ENCODE results near the gene MEGF10.

The MEGF10 gene

GRCh38 chr5:127335381-127335780 is 44.8 kb downstream of the MEGF10 start:
- TF ChIP-seq CTCF (IDR thresholded peaks at IDR 0.05; ENCODE audit: borderline replicate concordance, control extremely low read depth, extremely low read depth, insufficient read depth, missing control alignments), result no peak
- in situ Hi-C loops (cut with MboI; ENCODE audit: low sequenced_read_pairs, unreplicated experiment), result no loop called here
- no peak for DNase-seq (ENCODE audit: low spot score)

GRCh38 chr5:127337876-127338275 is 47.3 kb downstream of the MEGF10 start:
- in situ Hi-C loops (cut with MboI; ENCODE audit: low sequenced_read_pairs, unreplicated experiment), result no loop called here
- no peak for TF ChIP-seq CTCF (IDR thresholded peaks at IDR 0.05; ENCODE audit: borderline replicate concordance, control extremely low read depth, extremely low read depth, insufficient read depth, missing control alignments)
- DNase-seq (ENCODE audit: low spot score), result no peak

- in situ Hi-C loops (cut with MboI; ENCODE audit: low sequenced_read_pairs, unreplicated experiment), result no loop called here
- no peak for DNase-seq (ENCODE audit: low spot score)
- TF ChIP-seq CTCF (IDR thresholded peaks at IDR 0.05; ENCODE audit: borderline replicate concordance, control extremely low read depth, extremely low read depth, insufficient read depth, missing control alignments), result no peak
Measured at GRCh38 chr5:127338501-127338900, 47.9 kb downstream of the MEGF10 start.

GRCh38 chr5:127340606-127341005 is 50.0 kb downstream of the MEGF10 start:
- TF ChIP-seq CTCF (IDR thresholded peaks at IDR 0.05; ENCODE audit: borderline replicate concordance, control extremely low read depth, extremely low read depth, insufficient read depth, missing control alignments), result no peak
- DNase-seq (ENCODE audit: low spot score), result no peak
- in situ Hi-C loops (cut with MboI; ENCODE audit: low sequenced_read_pairs, unreplicated experiment), result no loop called here

- no peak for TF ChIP-seq CTCF (IDR thresholded peaks at IDR 0.05; ENCODE audit: borderline replicate concordance, control extremely low read depth, extremely low read depth, insufficient read depth, missing control alignments)
- in situ Hi-C loops (cut with MboI; ENCODE audit: low sequenced_read_pairs, unreplicated experiment), result no loop called here
- no peak for DNase-seq (ENCODE audit: low spot score)
Measured at GRCh38 chr5:127342364-127342763, 51.8 kb downstream of the MEGF10 start.

- TF ChIP-seq CTCF (IDR thresholded peaks at IDR 0.05; ENCODE audit: borderline replicate concordance, control extremely low read depth, extremely low read depth, insufficient read depth, missing control alignments), result no peak
- in situ Hi-C loops (cut with MboI; ENCODE audit: low sequenced_read_pairs, unreplicated experiment), result no loop called here
- DNase-seq (ENCODE audit: low spot score), result no peak
Measured at GRCh38 chr5:127343313-127343712, 52.7 kb downstream of the MEGF10 start.

GRCh38 chr5:127343866-127344265 is 53.3 kb downstream of the MEGF10 start:
- in situ Hi-C loops (cut with MboI; ENCODE audit: low sequenced_read_pairs, unreplicated experiment), result no loop called here
- TF ChIP-seq CTCF (IDR thresholded peaks at IDR 0.05; ENCODE audit: borderline replicate concordance, control extremely low read depth, extremely low read depth, insufficient read depth, missing control alignments), result no peak
- no peak for DNase-seq (ENCODE audit: low spot score)
